Effector memory CD8-positive, alpha-beta T cell (primary cell): ENCODE data around the gene ARID5B.
A peak's percentile ranks its signal among the peaks of the same experiment; 100 is the strongest.

Source experiments
- ATAC-seq: fragments of 150-1000 bp; cut with Tn5 transposase; replicated peaks from 2 replicates; pipeline ENCODE4 v1.10.0; 2021; ENCODE audit warnings: mild to moderate bottlenecking, moderate library complexity
- DNase-seq, 3 experiments: peaks; one replicate each; pipeline ENCODE4 v3.0.0; 2021
- H3K27ac Mint-ChIP-seq, 2 donors: one replicate each; pipeline ENCODE4 v1.8.0; 2022; ENCODE audit warnings: mild to moderate bottlenecking in 2 of 2, mixed read lengths in 2 of 2, moderate library complexity in 2 of 2
- H3K27me3 Mint-ChIP-seq, 2 donors: one replicate each; pipeline ENCODE4 v1.8.0; 2022; ENCODE audit warnings: mixed read lengths in 2 of 2
- H3K36me3 Mint-ChIP-seq: one replicate; pipeline ENCODE4 v1.8.0; 2022; ENCODE audit warnings: mild to moderate bottlenecking, moderate library complexity, mixed read lengths; ENCODE audit not compliant: insufficient read depth
- H3K4me1 Mint-ChIP-seq, 2 donors: one replicate each; pipeline ENCODE4 v1.8.0; 2022; ENCODE audit warnings: low read depth in 2 of 2, mixed read lengths in 2 of 2
- H3K4me3 Mint-ChIP-seq, 2 donors: one replicate each; pipeline ENCODE4 v1.8.0; 2022; ENCODE audit warnings: mild to moderate bottlenecking in 2 of 2, mixed read lengths in 2 of 2, moderate library complexity in 2 of 2
- H3K9me3 Mint-ChIP-seq, 2 donors: one replicate each; pipeline ENCODE4 v1.8.0; 2022; ENCODE audit warnings: mixed read lengths in 2 of 2

ARID5B gene

DNA sequence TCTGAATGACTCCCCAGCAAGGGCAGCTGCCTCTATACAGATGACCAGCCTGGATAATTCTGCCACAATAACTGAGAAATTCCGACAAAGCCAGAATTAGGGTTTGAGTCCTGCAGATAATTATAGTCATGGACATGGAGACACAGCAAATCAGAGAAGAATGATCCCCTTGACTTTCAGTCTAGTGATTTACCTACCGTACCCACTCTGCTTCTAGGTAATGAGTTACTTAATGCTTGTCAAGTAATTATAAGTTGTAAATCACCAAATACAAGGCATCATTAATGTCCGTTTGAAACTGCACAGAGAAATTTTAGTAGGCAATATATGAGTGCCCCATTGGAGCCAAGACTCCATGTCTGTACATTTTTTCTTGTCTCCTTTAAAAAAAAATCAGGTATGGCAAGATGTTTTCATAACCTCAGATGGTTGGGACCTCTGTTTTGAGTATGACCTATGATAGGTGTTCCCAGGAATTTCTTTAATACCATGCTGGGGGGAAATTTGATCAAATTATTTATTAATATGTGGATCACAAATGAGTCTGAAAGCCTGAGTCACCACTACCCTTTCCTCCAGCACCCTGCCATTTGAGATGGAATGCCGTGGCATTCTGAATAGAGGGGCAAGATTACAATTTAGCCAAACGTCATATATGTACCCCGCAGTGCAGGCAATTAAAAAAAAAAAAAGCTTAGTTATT lies 5.5 kb upstream of the ARID5B start:
- Mint-ChIP-seq H3K36me3 (peaks cover 11% of the 10 kb centered on the region), H3K9me3 (no peaks in the 10 kb centered on the region), H3K27ac (no peak overlapping the region), H3K4me3 (no peak overlapping the region), H3K4me1 (peaks cover 28 to 40% of the 10 kb centered on the region in 2 donors), H3K27me3 (no peaks in the 10 kb centered on the region)
- ATAC-seq (no peak), DNase-seq (no peak)

DNA sequence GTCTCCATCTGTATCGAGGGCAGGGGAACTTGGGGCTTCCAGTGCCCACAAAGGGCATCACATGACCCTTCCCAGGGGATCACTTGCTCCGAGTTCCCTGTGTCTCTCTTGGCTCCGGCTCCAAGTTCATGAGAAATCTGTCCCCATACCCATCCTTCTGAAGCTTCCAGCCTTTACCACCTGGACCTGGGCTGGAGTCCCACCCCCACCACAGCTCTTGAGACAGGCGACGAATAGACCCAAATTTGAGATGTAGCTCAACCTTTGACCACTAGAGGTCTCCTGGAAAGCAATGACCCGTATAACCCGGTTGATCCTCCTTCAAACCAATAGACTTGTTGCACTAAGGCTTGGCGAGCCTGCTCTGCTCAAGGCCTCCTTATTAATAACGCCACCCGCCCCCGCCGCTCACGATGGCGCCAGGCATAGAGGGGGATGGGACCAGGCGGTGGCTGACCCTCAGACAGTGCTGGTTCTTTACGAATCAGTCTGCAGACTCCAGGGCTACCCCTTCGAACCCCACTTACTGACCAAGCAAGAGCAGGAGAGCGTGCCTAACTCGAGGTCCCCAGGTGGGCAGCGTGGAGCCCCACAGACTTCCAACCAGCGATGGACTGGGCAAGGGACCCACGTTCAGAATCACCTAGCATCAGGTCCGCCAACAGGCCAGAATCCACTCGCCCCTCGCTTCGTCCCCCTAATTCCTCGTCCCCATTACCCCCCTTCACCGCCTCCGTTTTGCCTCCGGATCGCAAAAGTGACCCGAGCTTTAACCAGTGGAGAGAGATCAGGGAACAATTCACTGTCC lies 4.4 kb upstream of the ARID5B start:
- DNase-seq: peak; percentile 60 to 70 (median 64)
- Mint-ChIP-seq H3K4me1 (peaks cover 28 to 44% of the 10 kb centered on the region in 2 donors), H3K27ac (peak overlapping the region; percentile 24 to 47), H3K36me3 (peaks cover 22% of the 10 kb centered on the region), H3K4me3 (peak overlapping the region; percentile 67 to 76), H3K27me3 (no peaks in the 10 kb centered on the region), H3K9me3 (no peaks in the 10 kb centered on the region)
- peak; percentile 67 for ATAC-seq

DNA sequence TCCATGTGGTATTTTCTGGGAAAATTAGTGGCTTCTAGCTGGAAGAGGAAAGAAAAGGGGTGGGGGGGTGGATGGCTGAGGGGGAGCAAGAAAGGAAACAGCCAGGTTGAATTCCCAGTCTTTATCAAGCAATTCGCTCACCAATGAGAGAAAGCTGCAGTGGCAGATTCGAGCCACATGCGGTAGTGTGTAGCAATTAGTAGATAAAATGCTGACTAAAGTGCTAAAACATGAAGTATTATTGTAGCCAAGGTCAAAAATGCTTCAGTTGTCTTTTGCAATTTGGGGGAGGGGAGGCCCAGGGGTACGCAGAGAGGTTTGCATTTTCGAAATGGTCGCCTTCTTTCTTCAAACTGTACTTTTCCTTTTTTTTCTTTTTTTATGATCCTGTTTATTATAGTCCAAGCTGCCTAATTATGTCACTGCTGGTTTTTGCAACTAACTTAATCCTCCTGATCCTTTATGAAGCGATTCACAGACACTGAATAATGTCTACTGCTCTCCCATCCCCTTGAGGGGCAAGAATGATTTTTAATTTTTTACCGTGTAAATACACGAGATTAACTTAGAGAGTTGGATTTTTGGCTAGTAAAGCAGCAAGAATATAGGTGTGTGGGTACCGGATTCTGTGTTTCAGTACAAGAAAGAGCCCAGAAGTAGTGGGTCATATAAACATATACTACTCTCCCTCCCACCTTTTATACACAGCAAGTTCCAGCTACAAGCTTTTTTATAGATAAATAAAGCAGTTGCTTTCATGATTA lies 3.6 kb upstream of the ARID5B start:
- Mint-ChIP-seq H3K27ac (peak overlapping the region in 1 of 2 donors; percentile 47), H3K4me1 (peaks cover 28 to 50% of the 10 kb centered on the region in 2 donors), H3K27me3 (no peaks in the 10 kb centered on the region), H3K36me3 (peaks cover 30% of the 10 kb centered on the region), H3K4me3 (peak overlapping the region; percentile 5 to 76), H3K9me3 (no peaks in the 10 kb centered on the region)
- ATAC-seq (no peak), DNase-seq (no peak)

DNA sequence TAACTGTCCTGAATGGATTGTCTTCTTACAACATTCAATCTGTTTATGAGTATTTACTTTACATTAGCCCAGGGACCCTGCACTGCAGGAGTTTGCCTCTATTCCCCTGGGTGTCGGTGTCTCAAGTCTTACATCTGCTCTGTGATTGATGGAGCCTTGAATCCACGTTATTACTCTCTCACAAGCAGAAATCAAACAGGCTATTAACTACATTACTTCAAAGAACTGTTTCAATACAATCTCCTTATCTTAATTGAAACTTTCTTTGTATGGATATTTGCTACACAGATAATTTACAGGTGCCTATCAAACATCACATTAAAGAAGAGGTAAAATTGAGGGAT lies 3.1 kb upstream of the ARID5B start:
- no peaks in the 10 kb centered on the region for H3K9me3 Mint-ChIP-seq
- peak overlapping the region in 1 of 2 donors; percentile 93 for H3K4me3 Mint-ChIP-seq
- ATAC-seq: no peak
- H3K27ac Mint-ChIP-seq: peak overlapping the region in 1 of 2 donors; percentile 47
- DNase-seq: no peak
- H3K27me3 Mint-ChIP-seq: no peaks in the 10 kb centered on the region
- H3K4me1 Mint-ChIP-seq: peaks cover 28 to 50% of the 10 kb centered on the region in 2 donors
- H3K36me3 Mint-ChIP-seq: peaks cover 34% of the 10 kb centered on the region

DNA sequence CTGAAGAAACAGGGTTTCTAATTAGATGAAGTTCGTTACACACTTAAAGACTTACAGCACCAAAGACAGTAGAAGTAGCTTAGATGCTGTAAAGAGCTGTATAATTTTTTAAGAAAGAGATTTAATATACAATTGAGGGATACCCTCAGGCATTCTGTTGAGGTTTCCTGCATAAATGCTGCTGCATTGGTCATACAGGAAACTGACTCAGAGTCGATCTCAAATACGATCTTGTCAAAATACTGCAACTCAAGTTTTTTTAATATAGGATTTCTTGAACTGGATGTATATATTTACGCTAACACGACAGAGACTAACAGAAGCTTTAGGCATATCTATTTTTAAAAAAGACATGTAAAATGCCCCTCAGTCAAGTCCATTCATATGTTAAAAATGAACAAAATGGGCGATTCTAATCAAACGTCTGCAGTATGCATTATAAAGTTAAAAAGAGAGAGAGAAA lies 2.4 kb upstream of the ARID5B start:
- Mint-ChIP-seq H3K36me3 (peaks cover 38% of the 10 kb centered on the region), H3K4me1 (peaks cover 28 to 51% of the 10 kb centered on the region in 2 donors), H3K4me3 (peak overlapping the region; percentile 73 to 93), H3K27ac (peak overlapping the region; percentile 81 to 93), H3K27me3 (no peaks in the 10 kb centered on the region), H3K9me3 (no peaks in the 10 kb centered on the region)
- DNase-seq (no peak), ATAC-seq (no peak)

DNA sequence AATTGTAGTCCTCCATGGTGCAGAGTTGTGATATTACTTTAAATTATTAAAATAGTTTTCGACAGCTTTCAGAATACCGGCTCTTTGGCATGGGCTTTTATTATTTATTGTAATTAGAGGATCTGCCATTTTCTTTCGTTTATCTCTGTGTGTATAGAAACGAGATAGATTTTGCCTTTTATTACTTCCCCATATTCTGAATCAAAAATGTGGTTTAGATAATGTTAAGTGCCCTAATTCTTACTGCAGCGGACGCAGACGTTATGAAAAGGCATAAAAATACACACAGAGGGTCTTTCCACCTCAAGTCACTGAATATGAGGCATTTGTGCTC lies 1.9 kb upstream of the ARID5B start:
- DNase-seq (no peak), ATAC-seq (no peak)
- H3K36me3 Mint-ChIP-seq: peaks cover 43% of the 10 kb centered on the region
- peak overlapping the region; percentile 73 to 93 for H3K4me3 Mint-ChIP-seq
- H3K27ac Mint-ChIP-seq: peak overlapping the region; percentile 81 to 93
- H3K27me3 Mint-ChIP-seq: no peaks in the 10 kb centered on the region
- peaks cover 31 to 56% of the 10 kb centered on the region in 2 donors for H3K4me1 Mint-ChIP-seq
- no peaks in the 10 kb centered on the region for H3K9me3 Mint-ChIP-seq

DNA sequence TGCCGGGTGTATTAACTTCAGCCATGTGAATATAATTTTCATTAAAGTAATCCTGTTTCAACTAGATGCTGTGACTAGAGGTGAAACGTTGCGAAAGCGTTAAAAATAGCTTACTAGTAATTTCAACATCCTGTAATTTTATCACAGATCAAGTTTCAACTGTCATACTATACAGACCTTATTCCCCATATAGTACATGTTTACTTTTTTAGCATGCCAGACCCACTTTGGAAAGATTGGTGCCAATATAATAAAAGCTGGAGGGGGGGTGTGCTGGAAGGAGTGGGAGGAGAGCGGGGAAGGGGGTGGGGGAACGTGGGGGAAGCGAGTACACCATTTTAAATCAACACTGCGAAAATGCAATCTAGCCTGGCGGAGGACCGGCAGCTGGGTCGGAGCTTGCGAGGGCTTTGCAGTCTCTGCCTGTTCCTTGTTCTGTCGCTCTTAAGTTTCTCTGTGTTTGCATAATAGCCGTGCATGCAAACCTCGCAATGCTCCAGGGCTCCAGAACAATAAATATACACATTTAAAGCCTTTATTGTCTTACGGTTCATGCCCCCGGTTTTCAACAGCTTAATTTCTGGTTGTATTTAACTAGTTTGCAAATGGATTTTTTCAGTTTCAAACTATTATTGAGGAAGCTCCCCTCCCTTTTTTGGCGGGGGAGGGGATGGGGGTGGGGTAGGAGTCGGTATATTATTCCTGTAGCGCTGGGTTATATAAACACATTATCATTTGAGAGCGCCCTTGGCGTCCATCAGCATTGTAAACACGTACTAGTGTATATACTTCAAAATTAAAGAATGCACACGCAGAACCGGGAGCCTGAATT lies 1.3 kb upstream of the ARID5B start:
- peak overlapping the region; percentile 81 to 93 for H3K27ac Mint-ChIP-seq
- no peaks in the 10 kb centered on the region for H3K9me3 Mint-ChIP-seq
- H3K27me3 Mint-ChIP-seq: no peaks in the 10 kb centered on the region
- DNase-seq (peak; percentile 34 to 38 (median 37)), ATAC-seq (peak; percentile 14)
- peak overlapping the region; percentile 73 to 93 for H3K4me3 Mint-ChIP-seq
- H3K4me1 Mint-ChIP-seq: peaks cover 32 to 60% of the 10 kb centered on the region in 2 donors
- peaks cover 43% of the 10 kb centered on the region for H3K36me3 Mint-ChIP-seq

DNA sequence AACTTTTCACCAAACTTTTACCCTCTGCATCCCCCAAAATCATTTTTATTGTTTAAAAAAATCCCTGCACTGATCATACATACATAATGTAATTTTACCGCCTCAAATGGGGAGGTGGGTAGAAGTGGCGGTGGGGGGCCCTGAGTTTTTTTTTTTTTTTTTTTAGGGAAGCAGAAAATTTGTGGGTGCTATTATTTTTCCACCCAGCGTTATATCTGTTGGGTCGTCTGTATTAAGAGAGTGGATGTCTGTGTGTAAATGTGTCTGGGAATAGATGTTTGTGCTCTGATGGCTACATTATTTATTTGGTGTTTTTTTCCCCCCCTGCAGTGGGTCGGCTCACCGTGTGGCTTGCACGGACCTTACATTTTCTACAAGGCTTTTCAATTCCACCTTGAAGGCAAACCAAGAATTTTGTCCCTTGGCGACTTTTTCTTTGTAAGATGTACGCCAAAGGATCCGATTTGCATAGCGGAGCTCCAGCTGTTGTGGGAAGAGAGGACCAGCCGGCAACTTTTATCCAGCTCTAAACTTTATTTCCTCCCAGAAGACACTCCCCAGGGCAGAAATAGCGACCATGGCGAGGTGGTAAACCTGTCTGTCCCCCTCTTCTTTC lies 438 bp downstream of the ARID5B start:
- Mint-ChIP-seq H3K9me3 (no peaks in the 10 kb centered on the region), H3K4me1 (peaks cover 29 to 62% of the 10 kb centered on the region in 2 donors), H3K4me3 (peak overlapping the region; percentile 73 to 93), H3K27ac (peak overlapping the region; percentile 81 to 93), H3K36me3 (peaks cover 43% of the 10 kb centered on the region), H3K27me3 (no peaks in the 10 kb centered on the region)
- peak in 1 of 3 experiments; percentile 2 for DNase-seq
- ATAC-seq: no peak

DNA sequence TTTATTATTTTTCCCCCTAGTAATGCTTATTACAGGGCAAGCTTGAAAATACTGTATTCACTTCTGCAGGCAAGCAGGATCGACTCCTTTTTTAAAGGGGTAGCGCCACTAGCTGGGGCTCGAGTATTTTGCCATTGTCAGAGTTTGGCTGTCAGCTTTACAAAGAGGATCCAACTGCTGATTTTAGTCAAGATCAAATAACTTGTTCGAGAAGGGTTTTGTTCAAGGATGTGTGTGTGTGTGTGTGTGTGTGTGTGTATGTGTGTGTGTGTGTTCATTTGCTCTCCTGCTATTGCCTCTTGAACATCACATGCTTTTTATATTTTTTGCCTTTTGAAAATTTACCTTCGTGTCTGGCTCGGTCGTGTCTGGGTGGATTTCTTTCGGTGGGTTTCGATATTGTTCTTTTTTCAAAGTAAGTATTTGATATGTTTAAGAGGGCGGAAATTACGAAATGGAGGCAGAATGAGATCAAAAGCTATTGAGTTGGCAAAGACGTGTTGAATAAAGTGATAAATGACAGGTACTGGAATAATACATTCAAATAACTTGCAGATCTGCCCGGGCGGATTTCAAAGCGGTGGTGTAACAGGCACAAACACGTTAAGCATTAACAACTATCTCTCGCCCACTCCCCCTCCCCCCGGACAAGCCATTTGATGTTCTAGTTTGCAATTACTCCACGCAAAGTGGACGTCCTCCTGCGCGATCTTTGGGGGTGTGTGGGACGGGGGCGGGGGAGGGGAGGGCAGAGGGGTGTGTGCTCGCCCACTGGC lies 1.1 kb downstream of the ARID5B start:
- H3K4me1 Mint-ChIP-seq: peaks cover 24 to 59% of the 10 kb centered on the region in 2 donors
- H3K36me3 Mint-ChIP-seq: peaks cover 43% of the 10 kb centered on the region
- no peaks in the 10 kb centered on the region for H3K27me3 Mint-ChIP-seq
- peak; percentile 45 to 63 (median 45) for DNase-seq
- H3K4me3 Mint-ChIP-seq: peak overlapping the region; percentile 73 to 93
- peak; percentile 34 for ATAC-seq
- H3K27ac Mint-ChIP-seq: peak overlapping the region; percentile 81 to 93
- no peaks in the 10 kb centered on the region for H3K9me3 Mint-ChIP-seq

DNA sequence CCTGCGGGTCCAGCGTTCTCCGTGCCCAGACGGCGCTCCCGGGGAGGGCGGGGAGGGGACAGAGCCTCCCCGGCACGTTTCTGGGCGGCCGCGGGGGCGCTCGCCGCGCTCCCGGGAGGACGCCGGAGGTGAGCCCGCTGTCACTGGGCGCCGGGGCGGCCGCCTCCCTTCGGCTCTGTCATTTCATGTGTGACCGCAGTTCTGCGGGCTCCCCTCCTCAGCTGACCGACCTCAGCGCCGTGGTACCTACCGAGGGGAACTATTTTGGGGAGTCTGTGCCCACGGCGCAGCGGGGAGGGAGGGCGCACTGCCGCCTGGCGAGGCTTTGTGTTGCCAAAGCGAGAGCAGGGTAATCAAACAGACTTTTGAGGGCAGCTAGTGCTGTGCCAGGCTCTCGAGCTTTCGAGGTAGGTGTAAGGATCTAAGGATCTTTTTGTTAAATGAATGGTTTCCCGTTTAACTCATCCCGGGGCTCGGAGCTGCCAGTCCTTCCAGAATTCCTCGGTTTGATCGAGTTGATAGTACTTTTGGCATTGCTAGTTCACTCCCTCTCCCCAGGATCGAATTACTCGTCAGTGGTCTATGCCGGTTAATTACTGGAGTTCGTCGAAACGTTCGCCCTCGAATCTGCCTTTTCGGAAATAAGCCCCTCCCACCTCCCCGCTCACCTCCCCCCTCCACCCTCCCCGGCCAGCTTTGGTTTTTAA lies 1.9 kb downstream of the ARID5B start:
- Mint-ChIP-seq H3K36me3 (peaks cover 43% of the 10 kb centered on the region), H3K9me3 (no peaks in the 10 kb centered on the region), H3K4me1 (peaks cover 18 to 54% of the 10 kb centered on the region in 2 donors), H3K4me3 (peak overlapping the region; percentile 73 to 93), H3K27ac (peak overlapping the region; percentile 81 to 93), H3K27me3 (no peaks in the 10 kb centered on the region)
- DNase-seq (peak; percentile 49 to 59 (median 58)), ATAC-seq (peak; percentile 51)

DNA sequence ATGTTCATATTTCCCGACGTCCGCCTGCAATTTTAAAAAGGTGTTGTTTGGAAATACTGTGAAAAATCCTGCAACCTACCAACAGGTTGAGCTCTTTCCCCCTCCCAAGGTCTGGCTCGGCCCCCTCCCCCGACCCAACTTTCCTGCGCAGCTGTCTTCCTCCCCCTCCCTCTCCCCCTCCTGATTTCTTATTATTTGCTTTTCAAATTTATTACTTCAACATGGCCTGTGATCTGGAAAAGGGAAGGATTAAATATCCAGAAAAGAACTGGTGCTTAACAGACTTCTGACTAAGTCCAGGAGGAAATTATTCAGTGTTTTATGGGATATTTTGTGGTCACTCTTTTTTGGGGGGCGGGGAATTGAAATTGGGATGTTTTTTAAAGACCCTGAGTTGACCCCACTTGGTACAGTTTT lies 2.4 kb downstream of the ARID5B start:
- ATAC-seq: no peak
- Mint-ChIP-seq H3K27ac (peak overlapping the region; percentile 81 to 93), H3K9me3 (no peaks in the 10 kb centered on the region), H3K4me3 (peak overlapping the region; percentile 73 to 93), H3K27me3 (no peaks in the 10 kb centered on the region), H3K4me1 (peaks cover 13 to 50% of the 10 kb centered on the region in 2 donors), H3K36me3 (peaks cover 43% of the 10 kb centered on the region)
- DNase-seq: no peak
